Measurements from ENCODE around the gene PTPRD. TPM values are rescaled to one million over a fixed set of nuclear protein-coding genes. Genes with fewer than 3 reads are reported as not detected.

Gene PTPRD
- total RNA-seq, 4 donors from 2014 or later = 0.78 to 11.7 (median 1.6) TPM

GRCh38 chr9:8895106-8895860 is 1717.5 kb downstream of the PTPRD start:
- TF ChIP-seq POLR2A (IDR thresholded peaks at IDR 0.05) = no peak
- no peak for TF ChIP-seq CTCF (IDR thresholded peaks at IDR 0.05 in 4 of 5, conservative IDR thresholded peaks at IDR 0.05 in 1 of 5)
- Histone ChIP-seq H3K9me3 (no peaks in the 10 kb centered on the region), H3K27me3 (no peaks in the 10 kb centered on the region), H3K27ac (no peak overlapping the region), H3K4me3 (no peak overlapping the region), H3K36me3 (no peaks in the 10 kb centered on the region), H3K4me1 (no peaks in the 10 kb centered on the region)
- in situ Hi-C loops (cut with MboI; ENCODE audit: low sequenced_read_pairs in 4 of 4) (loop anchor here in 1 of 4 donors (25.0 kb wide), 2 partner anchors 408 to 1333 kb away; no protein-coding TSS in a partner anchor), intact Hi-C loops (cut with DNase I; ENCODE audit: low total_unique reads) (no loop called here)
- DNase-seq = no peak
- ATAC-seq = peak in 1 of 2 donors; percentile 26

- Histone ChIP-seq H3K27me3 (no peaks in the 10 kb centered on the region), H3K4me3 (no peak overlapping the region), H3K4me1 (no peaks in the 10 kb centered on the region), H3K9me3 (no peaks in the 10 kb centered on the region), H3K36me3 (no peaks in the 10 kb centered on the region), H3K27ac (no peak overlapping the region)
- DNase-seq = no peak
- in situ Hi-C loops (cut with MboI; ENCODE audit: low sequenced_read_pairs in 4 of 4) (loop anchor here in 1 of 4 donors (25.0 kb wide), 2 partner anchors 403 to 1328 kb away; no protein-coding TSS in a partner anchor), intact Hi-C loops (cut with DNase I; ENCODE audit: low total_unique reads) (no loop called here)
- TF ChIP-seq CTCF (IDR thresholded peaks at IDR 0.05 in 4 of 5, conservative IDR thresholded peaks at IDR 0.05 in 1 of 5) (no peak), POLR2A (IDR thresholded peaks at IDR 0.05) (no peak)
- ATAC-seq = no peak
These were observed 1722.1 kb downstream of the PTPRD start for GRCh38 chr9:8890695-8891094.

DNA sequence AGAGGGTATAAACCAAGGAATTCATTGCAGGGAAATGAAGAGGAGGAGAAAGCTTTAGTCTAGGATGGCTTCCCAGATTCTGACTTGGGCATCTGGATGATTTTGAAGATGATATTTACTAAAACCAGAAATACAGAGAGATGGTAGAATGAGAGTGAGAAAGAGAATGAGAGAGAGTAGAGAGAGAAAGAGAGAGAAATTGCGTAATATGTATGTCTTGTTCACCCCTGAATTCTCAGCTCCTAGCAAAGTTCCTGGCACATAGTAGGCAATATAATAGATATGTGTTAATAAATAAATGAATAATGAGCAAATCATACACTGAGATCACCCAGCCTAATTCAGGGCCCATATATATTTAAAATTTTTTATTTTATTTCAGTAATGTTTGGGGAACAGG is 1723.7 kb downstream of the PTPRD start:
- DNase-seq = no peak
- Histone ChIP-seq H3K27ac (no peak overlapping the region), H3K9me3 (no peaks in the 10 kb centered on the region), H3K4me1 (no peaks in the 10 kb centered on the region), H3K4me3 (no peak overlapping the region), H3K27me3 (no peaks in the 10 kb centered on the region), H3K36me3 (no peaks in the 10 kb centered on the region)
- ATAC-seq = no peak
- in situ Hi-C loops (cut with MboI; ENCODE audit: low sequenced_read_pairs in 4 of 4) (loop anchor here in 1 of 4 donors (25.0 kb wide), 2 partner anchors 402 to 1327 kb away; no protein-coding TSS in a partner anchor), intact Hi-C loops (cut with DNase I; ENCODE audit: low total_unique reads) (no loop called here)
- TF ChIP-seq POLR2A (IDR thresholded peaks at IDR 0.05) (no peak), CTCF (IDR thresholded peaks at IDR 0.05 in 4 of 5, conservative IDR thresholded peaks at IDR 0.05 in 1 of 5) (no peak)

- ATAC-seq = no peak
- H3K9me3 ChIP-seq = no peaks in the 10 kb centered on the region
- no peak for DNase-seq
- no peaks in the 10 kb centered on the region for H3K27me3 ChIP-seq
- no peaks in the 10 kb centered on the region for H3K36me3 ChIP-seq
- H3K4me3 ChIP-seq = no peak overlapping the region
- TF ChIP-seq POLR2A (IDR thresholded peaks at IDR 0.05) (no peak), CTCF (IDR thresholded peaks at IDR 0.05 in 4 of 5, conservative IDR thresholded peaks at IDR 0.05 in 1 of 5) (no peak)
- H3K27ac ChIP-seq = no peak overlapping the region
- no peaks in the 10 kb centered on the region for H3K4me1 ChIP-seq
- in situ Hi-C loops (cut with MboI; ENCODE audit: low sequenced_read_pairs in 4 of 4) (loop anchor here in 1 of 4 donors (25.0 kb wide), 2 partner anchors 401 to 1326 kb away; no protein-coding TSS in a partner anchor), intact Hi-C loops (cut with DNase I; ENCODE audit: low total_unique reads) (no loop called here)
These were observed 1724.2 kb downstream of the PTPRD start for GRCh38 chr9:8888591-8888990.
